HG03378 (cell line): Measurements from ENCODE around the gene EBF4.

ENCODE experiments used
- ATAC-seq: cut with Tn5 transposase; IDR thresholded peaks from one replicate; pipeline ENCODE4 v1.9.1; 2021; ENCODE audit warnings: mild to moderate bottlenecking, moderate library complexity; ENCODE audit not compliant: unreplicated experiment

The EBF4 gene

DNA sequence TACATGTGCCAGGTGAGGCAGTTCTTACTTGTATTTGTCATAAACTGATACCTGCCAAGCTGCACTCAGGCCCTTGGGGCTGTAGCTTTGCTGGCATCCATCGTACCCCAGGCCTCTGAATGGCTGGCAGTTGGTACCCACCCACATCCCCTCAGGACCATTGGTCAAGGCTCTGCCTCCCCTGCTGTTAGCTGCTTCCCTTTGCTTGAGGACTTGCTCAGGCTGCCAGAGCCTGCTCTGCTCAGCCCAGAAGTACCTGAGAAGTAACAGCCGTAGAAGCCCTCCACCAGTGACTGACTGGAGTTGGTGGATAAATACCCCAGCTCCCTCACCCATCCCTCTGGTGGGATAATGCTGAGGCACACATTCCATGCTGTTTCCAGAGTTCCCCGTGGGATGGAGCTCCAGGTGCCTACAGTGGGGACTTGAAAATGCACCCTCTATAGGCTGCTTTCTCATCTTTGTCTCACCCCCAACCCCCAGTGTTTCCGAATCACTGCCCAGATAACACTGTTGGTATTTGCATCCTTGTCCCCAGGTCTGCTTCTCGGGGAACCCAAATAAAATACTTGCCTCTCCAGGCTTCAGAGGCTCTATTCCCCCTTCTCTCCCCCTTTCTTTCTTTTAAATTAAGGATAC is 7.3 kb downstream of the EBF4 start:
- ATAC-seq = no peak

DNA sequence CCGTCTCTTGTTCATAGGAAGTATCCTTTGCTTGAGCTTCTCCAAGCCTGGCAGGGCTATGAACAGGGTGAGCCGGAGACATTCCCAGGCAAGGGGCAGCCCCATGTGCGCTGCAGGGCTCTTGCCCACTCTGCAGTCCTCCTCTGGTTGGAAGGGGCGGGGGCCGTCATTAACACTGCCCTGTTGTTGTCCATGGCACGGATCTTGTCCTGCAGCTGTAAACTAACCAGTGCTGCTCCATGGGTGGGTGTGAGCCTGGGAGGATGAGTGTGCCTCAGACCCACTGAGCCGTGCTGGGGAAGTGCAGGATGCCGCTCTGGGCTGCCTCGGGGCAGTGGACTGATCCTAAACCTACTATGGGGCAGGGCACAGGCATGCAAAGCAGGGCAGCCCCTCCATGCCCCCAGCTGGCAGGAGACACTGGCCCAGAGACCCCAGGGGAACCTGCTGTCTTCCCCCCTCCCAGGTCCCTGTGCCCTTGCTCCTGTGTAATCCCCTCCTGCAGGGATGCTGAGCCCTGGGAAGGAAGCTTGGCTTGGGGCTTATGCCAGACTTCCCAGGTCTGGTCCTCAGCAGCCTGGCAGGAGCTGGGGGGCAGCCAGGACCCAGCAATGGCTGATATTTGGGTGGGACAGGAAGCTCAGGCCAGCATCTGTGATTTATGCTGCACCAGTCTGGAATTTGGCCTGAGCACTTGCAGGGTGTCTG is 8.5 kb downstream of the EBF4 start:
- no peak for ATAC-seq

DNA sequence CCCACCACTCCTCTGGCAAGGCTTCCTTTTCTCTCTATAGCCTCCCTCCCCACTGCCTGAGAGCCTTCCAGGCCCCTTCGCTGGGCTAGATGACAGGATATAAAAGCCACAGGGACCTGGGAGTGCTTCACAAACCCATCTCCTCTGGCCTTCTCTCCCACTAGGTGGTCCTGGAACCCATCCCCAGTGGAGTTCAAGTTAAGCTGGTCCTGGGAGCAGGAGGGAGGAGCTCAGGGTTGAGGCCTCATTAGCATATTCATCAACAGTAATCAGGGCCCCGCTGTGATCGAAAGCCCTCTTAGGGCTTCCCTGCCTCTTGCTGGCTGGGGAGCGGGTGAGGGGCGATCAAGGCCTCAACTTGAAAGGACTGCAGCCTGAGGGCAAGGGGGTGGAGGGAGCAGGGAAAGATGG is 9.1 kb downstream of the EBF4 start:
- no peak for ATAC-seq

DNA sequence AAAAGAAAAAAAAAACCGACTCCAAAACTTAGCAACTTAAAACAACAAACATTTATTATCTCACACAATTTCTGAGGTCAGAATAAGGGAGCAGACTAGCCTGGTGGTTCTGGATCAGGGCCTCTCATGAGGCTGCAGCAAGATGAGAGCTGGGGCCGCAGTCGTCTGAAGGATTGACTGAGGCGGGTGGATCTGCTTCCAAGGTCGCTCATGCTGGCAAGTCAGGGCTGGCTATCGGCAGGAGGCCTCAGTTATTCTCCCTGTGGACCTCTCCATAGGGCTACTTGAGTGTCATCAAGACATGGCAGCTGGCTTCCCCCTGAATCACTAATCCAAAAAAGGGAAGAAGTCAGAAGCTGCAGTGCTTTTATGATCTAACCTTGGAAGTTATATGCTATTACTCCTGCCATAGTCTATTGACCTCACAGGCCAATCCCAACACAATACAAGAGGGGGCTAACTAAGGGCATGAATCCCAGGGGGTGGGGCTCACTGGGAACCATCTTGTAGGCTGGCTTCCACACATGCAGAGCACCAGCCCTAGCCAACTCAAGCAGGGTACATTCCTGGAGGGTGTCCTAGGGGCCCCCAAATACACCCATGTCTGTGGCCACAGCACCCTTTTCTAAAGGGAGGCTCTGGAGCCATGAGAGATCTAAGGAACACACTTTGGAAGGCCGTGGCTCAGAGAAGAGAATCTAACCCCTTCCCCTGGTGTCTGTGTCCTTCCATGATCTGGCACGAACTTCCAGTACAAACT is 11.3 kb downstream of the EBF4 start:
- no peak for ATAC-seq

DNA sequence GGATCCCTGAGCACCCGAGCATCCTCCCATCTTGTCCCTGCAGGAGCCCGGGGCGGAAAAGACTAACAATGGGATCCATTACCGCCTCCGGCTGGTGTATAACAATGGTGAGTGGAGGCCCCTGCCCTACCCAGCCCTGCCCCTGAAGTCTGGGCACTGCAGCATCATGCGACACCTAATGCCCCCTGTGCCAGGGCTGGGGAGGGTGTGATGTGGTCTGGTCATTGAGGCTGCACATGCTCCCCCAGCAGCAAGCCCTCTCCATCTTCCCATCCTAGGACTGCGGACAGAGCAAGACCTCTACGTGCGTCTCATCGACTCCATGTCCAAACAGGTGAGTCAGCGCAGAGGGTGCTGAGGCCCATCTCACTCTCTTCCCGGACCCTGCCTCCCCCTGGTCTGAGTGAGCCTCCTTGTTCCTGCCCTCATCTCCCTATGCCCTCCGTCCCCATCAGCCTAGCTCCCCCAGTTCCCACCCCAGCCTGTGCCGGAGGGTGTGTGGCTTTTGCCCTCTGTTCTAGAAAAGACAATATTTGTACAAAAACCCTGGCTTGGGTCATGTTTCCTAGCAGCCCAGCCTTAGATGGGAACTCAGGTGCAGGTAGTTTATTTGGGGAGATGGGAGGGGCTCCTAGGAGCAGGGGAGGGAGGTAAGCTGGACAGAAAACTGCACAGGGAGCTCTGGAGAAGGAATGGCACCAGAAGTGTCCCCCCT is 13.5 kb downstream of the EBF4 start:
- no peak for ATAC-seq

DNA sequence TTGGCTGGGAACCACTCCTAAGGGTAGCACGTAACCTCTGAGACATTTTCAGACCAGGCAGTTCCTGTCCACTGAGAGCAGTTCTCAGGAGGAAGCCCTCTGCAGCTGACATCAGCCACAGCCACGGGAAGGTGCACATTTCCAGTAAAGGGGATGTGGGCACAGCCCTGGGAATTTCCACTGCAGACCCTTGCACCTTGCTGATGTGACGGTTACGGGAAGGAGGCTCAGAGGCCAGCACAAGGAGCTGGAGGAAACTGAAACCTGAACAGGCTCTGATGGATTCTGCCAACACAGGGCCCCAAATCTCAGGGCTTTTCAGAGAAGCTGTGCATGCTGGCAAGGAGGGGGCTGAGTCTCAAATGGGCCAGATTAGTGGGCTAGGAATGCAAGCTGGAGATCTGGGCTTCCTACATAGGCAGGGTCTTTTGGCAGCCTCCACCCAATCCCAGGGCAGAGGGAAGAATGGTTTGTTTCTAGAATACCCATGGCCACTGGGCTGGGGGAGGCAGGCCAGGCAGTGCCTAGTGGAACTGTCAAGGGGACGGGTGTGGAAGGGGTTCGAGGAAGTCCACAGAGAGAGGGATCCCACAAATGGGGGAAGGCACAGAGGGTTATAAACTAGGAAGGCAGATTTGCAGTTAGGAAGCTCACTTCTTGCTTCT is 14.2 kb downstream of the EBF4 start:
- no peak for ATAC-seq

DNA sequence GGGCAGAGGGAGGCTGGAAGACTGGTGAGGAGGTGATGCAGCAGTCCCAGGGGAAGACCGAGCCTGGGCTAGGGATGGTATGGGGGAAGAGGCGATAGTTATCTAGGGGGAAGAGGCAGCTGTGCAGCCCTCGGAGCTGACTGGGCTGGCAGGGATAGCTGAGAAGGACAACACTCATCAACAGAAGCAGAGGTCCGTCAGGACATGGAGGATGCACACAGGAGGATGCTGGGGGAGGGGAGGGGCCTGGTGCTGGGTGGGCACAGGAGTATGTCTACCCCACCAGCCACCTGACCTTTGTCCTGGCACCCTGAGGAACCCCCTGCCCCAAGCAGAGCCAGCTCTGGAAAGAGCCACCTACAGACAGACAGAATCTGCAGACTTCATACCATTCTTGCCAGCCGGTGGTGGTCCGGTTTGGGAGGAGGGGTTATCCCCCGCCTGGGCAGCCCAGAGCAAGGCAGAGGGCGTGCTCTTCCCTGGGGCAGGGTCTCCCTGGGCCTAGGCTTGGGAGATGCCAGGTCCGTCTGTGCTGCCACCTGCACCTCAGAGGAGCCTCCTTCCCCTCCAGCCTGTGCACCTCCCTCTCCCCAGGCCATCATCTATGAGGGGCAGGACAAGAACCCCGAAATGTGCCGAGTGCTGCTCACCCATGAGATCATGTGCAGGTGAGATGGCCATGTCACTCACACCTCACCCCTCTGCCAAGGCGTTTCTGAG is 14.9 kb downstream of the EBF4 start:
- ATAC-seq = no peak

DNA sequence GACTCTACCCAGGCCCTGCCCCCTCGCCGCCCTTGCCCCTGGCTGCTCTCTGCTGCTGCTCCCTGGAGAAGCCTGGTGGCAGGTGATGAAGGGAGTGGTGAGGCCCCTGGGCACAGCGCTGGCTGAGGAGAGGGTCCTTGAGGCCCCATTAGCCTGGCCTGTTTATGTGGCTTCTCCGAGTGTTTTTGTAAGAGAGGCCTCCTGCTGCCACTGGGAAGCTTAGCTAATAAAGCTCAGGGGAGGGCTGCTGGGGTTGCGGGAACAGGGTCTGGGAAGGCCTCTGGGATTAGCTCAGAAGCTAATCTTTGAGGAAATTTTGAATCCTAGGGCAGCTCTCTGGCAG is 15.5 kb downstream of the EBF4 start:
- no peak for ATAC-seq

DNA sequence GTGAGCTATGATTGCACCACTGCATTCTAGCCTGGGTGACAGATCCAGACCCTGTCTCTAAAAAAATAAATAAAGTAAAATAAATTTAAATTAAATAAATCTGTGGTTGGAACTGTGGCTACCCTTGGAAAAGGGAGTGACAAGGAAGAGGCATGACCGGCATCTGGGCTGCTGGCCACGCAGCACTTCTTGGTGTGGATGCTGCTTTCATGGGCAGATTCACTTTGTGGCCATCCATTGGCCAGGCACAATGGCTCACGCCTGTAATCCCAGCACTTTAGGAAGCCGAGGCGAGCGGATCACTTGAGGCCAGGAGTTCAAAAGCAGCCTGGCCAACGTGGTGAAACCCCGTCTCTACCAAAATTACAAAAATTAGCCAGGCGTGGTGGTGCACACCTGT is 16.1 kb downstream of the EBF4 start:
- no peak for ATAC-seq

DNA sequence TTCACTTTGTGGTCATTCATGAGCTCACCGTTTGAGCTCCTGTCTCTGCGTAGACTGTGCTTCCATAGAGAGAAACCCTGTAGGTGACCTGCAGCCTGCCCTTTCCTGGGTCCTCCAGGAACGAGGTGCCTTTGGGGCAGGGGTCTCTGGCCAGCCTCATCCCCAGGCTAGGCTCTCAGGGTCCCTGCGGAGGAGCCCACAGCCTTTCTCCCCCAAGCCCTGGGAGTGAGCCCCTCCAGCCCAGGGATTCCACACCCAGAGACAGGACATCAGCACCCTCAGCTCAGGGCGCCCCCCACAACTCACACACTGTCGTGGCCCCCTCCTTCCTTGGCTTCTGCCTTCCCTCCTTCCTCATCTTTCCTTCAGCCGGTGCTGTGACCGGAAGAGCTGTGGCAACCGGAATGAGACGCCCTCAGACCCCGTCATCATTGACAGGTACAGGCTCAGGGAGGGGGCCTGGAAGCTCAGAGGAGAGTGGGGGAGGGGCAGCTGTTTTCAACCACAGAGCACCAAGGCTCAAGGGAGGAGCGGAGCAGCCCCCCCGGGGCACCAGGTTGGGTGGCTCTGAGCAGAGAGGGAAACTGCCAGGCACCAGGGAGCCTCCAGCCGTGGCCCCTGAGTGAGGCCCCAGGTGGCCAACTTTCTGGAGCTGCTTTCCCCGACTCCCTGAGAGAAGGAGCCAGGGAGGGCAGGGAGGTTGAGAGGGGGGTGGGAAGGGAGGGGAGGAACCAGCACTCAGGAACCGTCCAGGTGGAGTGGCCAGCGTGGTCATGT is 16.8 kb downstream of the EBF4 start:
- ATAC-seq = no peak

DNA sequence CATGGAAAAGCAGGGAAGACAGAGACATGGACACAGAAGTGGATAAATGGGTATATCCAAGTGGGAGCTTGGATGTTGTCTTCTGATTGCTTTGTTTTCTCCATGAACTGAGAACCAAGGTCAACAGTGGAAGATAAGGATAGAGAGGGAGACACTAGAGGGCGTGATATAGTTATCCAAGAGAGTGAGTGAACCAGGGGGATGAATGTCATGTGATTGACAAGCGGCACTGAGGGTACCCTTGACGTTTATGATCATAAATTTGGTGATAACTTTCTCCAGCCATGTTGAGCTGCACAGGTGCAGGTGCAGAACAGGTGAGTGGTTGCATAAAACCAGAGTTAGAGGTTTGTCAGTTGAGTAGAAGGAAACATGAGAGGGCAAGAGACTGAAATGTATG is 20.7 kb downstream of the EBF4 start:
- ATAC-seq = no peak

DNA sequence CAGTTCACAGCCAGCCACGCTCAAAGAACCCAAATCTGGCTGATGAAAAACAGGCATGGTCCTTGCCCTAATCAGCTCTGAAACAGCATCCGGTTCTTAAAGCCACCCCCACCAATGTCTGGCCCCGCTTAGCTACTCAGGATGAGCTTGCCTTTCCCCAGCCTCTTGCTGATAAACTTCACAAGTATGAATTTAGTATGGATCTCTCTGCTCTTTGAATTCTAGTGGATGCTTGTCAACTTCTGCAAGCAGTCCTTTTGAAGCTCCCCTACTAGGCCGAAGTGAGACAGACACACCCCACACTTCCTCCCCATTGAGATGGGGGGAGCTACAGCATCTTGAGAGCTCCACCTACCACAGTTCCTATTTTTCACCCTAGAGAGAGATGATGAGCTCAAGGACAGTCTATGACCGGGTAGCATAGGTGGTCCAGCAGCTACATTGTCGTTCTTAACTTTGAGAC is 36.7 kb downstream of the EBF4 start:
- ATAC-seq = no peak

DNA sequence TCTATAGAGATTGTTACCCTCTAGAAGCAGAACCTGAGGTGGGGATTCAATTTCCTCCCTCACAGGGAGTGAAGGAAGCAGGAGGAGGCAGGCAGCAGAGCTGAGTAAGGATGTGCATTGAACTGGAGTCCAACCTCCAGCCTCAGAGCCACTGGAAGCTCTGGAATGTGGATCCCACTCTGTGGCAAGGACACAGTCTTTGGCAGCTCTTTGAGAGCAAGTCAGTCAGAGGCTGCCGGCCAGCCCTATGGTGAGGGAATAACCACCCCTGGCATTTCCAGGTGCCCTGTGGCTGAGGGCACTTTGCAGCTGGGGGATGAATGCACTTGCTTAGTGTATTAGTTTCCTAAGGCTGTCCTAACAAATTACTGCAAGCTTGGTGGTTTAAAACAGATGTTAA is 37.2 kb downstream of the EBF4 start:
- ATAC-seq = no peak

DNA sequence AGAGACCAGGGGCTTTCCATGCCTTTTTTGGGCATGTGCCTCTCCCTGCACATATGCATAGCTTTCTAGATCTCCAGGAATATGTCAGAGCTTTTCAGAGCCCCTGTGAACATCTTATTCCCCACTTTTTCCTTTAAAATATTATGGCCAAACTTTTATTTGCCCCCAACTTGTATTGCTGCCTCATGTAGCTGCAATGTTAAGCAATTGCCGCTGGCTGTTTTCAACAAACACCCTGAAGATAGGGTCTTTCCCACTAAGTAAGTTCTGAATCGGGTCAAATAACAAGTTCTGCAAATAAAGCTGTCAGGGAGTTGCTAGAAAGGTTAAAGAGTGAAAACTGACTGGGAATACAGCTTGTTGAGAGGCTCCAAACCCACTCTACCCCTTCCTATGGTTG is 42.3 kb downstream of the EBF4 start:
- no peak for ATAC-seq

DNA sequence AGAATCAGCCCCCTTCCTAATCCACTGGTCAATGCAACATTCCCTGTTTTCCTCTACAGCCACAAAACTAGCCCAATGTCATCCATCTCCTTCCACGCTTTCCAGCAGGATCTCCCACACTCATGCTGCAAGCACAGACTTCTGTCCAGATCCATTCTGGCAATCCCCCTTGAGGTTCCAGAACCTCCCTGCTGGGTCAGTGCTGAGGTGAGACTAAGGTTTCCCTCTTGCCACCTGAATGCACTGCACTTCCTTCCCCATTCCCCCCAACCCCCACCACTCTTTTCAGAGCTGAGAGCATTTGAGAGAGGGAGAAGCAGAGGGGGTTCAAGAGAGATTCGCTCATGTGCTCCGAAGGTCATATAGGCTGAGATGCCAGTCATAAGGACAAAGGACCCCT is 43.9 kb downstream of the EBF4 start:
- ATAC-seq = no peak

DNA sequence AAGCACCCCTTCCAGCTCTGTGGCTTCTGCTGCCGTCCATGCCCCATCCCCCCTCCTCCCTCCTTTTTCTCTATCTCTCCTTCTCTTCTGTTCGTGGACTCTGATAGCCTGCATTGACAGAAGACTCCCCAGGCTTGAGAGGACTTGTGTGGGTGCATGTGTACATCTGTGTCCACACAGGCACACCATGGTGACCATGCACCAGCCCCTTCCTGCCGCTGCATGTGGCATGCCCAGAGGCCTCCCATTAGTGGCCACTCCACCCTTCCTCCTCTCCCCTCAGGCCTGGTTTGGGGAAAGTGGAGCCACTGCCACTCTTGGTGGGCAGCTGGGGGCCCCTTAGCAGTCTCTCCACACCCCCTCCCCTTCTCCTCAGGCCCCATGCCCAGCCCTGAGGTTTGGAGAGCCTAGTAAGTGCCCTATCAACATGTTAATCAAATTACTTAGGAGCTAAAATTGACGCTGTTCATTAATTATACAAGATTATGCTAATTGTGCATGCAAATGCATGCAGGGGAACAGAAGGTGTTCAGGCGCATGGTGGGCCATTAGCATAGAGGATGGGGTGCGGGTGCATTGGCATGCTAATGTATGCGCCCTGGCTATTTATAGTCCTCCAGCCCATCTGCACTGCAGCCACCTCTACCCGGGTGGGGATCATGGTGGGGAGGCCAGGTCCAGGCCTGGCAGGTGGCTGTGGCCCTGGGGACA is 45.9 kb downstream of the EBF4 start:
- no peak for ATAC-seq

DNA sequence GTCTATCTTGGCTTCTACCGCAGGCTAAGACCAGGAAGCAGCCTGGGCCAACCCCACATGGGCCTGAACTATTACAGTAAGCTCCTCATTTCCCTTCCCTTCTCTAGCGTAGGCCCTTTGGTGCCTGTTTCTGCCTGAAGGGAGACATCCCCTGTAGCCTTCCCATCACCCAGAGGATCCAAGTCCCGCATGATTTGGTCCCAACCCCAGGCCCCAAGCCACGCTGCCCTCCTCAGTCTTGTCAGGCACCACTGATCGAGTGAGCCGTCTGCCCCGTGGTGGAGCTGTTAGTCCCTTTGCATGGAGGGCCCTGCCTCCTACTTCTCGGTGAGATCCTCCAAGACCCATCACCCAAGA is 46.4 kb downstream of the EBF4 start:
- ATAC-seq = no peak

DNA sequence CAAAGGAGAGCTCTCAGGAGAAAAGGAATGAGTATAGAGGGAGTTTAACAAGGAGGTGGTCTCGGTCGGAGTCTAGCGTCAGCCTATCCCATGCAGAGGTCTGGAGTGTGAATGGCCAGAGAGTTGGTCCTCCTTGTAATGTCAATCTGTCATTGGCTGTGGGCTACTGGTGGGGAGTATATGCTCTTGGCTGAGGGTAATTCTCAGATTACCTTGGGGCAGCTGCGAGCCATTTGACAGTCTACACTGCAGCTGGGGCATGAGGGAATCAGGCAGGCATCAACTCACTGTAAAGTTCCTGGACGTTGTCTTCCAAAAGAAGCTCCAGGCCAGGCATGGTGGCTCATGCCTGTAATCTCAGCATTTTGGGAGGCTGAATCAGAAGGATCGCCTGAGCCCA is 48.1 kb downstream of the EBF4 start:
- no peak for ATAC-seq

DNA sequence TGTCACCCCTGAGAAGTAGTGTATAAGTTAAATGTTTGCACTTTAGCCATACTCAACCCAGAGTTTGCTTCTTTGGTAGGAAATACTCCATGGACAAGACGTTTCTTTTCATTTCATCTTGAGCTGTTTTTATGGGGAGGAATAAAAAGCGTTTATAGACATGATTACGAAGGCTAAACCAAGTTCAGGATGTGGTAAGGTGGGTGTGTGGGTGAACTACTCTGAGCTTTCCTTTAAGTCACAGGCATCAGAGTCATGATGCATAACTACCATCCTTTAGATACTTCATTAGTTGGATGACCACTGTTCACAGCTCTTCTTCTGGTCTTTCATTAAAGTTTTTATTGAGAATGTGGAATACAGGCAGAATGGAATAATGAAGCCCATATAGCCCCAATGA is 48.9 kb downstream of the EBF4 start:
- ATAC-seq = no peak
